Ecto neural progenitor cell (in vitro differentiated cells): ENCODE measurements around the gene UBE2B.
"Not testable (repeated sequence)": the region's sequence is repeated elsewhere in the genome, so short reads cannot be mapped to it uniquely, and the experiment has no call there.

Experiments
- DNase-seq: peaks from one replicate; pipeline ENCODE4 v3.0.0-alpha.2; 2018; ENCODE audit warnings: low spot score

The UBE2B gene

DNA sequence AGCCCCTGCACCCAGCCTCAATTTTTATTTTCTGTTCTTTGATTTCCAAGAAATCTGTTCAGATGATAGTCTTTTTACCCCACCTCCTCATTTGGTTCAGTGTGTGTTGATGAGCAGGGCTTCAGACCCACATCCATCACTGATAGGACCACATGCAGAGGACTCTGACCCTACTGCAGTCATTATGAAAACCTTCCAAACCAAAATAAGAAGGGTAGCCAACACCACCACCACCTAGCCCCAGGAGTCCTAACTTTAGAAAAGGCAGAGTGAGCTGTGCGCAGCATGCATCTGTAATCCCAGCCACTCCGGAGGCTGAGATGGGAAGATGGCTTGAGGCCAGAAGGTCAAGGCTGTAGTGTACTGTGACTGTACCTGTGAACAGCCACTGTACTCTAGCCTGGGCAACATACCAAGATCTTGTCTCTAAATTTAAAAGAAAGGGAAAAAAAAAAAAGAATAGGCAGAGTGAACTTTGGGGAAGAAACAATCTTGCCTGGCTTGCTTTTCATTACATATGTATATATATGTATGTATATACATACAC is 27.3 kb downstream of the UBE2B start:
- DNase-seq = no peak

DNA sequence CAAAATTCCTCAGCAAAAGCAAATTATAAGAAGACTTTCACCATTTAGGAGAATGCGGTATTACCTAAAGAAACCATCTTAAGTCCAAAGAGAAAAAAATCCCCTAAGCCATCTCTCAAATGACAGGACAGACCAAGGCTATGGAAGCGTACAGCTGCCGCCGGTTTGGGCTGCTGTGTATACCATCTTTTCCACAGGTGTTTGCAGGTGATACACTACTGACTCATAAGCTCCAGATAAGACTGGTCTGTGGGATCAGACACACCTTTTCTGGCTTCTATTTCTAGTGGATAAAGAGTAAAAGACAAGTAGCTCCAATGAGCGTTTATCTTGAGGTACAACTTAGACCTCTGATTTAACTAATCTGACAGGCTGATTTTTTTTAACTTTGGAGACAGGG is 32.6 kb downstream of the UBE2B start:
- DNase-seq = no peak

DNA sequence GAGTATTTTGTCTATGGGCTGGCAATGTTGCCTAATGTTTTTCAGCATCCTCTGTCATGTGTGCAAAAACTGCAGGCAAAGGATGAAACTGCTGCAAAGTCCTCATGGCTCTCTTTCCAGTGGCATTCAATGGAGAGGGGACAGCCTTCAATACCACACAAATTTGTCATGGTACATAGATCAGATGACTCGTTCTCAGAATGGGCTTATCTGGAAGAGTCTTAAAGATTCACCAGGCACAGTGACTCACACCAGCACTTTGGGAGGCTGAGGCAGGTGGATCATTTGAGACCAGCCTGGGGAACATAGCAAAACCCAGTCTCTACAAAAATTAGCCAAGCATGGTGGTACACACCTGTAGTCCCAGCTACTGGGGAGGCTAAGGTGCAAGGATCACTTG is 35.0 kb downstream of the UBE2B start:
- no peak for DNase-seq

DNA sequence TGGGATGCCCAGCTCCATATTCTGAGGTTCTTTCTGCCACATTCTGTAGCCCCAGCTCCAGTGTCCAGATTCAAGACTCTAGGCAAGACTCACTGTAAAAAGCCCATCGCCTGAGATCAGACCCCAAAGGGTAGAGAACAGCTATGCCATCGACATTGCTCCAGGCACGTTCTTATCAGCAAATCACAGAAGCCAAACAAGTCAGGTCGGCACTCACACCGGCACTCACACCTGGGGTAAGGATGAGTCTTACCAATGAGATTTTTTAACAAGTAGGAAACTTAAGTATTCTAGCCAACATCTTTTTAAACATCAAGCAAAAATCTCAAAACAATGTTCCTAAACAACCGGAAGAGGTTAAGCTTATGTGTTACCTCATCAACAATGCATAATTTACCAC is 38.0 kb downstream of the UBE2B start:
- DNase-seq = no peak

DNA sequence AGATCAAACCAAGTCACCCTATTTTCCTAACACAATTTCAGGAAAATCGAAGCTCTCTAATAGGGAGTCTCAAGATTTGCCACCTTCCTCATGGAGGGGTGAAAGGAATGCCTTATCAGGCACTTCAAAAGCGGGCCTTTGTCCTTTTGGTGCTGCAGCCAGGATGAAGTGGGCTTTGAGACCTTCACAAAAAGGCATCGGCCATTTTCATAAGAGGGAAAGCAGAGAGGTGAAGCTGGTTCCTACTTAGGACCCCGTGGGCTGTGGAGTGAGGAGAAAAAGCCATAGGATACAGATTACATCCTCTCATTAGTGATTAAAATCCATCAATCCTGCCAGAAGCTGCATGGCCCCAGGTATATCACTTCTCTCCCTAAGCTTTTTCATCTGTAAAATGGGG is 39.5 kb downstream of the UBE2B start:
- DNase-seq = no peak

DNA sequence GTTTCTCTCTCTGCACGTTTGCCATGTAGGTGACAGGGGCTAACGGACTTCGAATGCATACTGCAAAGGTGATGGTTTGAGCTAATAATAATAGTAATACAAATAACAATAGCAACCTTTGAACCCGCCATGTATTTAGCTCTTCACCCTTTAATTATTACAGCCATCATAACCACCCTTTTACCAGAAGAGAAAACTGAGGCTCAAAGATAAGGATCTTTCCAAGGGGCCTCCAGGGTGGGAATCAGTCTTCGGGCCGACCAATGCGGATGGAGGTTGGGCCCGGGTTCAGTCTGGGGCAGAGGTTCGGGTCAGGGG is 39.8 kb downstream of the UBE2B start:
- DNase-seq = no peak

DNA sequence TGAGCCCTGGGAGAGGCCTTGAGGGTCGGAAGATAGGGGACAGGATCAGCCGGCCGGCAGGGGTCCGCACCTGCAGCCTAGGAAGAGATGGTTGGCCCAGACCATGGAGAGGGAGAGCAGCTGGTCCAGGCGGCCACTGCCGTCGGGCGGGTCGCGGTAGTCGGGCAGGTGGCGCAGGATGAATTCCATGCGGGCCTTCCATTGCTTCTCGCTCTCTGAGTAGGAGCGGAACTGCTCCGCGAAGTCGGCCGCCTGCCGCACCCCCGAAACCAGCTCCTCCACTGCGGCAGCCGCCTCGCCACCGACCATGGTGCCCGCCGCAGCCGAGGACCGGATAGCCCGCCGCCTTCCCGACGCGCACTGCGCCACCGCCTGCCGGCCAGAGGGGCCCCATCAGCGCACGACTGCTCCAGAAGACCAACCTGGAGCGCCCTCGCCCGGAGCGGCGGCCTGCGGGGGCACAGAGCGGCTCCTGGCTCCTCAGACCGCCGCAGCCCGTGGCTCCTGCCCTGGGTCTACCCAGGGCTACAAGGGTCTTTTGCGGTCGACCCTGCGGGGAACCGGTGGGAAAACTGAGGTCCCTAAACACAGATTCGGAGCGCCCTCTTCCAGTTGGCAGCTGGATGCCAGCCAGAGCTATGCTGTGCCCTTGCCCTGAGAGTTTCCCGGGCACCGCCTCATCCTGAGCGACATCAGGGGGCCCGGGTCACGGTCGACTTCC is 40.3 kb downstream of the UBE2B start, which contains the start of gene CDKN2AIPNL:
Gene CDKN2AIPNL, minus strand, starts transcription at position 336 of the 721 bp plus-strand sequence. Its CDS starts 27 bp downstream, at position 309.
- peak; percentile 94 for DNase-seq

DNA sequence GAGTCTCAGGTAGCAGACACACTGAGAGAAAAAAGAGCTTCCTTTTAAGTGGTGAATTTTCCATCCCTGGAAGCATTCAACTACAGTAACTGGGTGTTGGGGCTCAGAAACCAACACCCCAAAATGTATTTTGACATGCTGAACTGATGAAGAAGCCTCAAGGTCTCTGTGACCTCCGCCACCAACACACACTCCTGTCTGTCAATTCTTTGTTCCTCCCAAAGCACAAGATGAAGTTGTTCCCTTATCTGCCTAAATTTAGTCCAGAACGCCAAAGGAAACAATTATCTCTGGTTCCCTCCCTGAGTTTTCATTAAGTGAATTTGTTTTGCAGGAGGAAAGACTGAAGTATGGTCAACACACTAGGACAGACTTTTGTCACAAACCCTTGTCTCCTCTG is 41.7 kb downstream of the UBE2B start:
- DNase-seq = no peak

DNA sequence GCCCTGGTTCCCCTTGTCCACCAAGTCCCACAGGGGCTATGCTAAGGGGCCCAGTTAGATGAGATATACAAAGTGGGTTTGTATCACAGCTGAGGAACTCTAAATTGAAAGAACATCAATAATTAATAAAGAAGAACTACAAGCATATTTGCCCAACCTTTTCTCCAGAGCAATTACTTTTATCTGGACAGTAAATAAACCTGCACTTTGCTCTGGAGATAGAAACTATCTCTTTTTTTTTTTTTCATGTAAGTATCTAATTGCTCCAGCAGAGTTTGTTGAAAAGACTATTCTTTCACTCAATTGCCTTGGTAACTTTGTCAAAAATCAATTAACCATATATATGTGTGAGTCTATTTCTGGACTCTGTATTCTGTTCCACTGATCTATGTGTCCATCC is 46.3 kb downstream of the UBE2B start:
- no peak for DNase-seq

DNA sequence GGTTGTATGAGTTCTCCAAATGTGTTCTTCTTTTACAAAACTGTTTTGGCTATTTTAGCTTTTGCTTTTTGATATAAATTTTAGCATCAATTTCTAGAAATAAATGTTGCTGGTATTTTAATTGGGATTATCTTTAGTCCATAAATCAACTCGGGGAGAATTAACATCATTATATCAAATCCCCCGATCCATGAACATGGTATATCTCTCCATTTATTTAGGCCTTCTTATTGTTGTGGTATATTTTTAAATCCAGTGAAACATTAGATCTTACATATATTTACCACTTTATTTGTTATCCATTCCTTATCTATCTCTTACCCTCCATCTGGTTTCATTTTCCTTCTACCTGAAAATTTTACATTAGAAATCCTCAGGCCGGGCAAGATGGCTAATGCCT is 47.6 kb downstream of the UBE2B start:
- DNase-seq = no peak

DNA sequence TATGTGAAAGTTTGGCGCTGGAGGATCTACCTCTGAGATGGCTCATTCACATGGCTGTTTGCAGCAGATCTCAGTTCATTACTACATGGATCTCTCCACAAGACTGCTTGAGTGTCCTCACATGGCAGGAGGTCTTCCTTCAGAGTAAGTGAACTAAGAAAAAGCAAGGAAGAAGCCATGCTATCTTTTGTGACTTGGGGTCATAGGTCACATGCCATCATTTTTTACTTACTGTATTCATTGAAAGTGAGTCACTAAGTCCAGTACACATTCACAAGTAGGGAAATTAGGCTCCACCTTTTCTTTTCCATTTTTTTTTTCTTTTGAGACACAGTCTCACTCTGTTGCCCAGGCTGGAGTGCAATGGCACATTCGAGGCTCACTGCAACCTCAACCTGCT is 49.0 kb downstream of the UBE2B start:
- DNase-seq = no peak

DNA sequence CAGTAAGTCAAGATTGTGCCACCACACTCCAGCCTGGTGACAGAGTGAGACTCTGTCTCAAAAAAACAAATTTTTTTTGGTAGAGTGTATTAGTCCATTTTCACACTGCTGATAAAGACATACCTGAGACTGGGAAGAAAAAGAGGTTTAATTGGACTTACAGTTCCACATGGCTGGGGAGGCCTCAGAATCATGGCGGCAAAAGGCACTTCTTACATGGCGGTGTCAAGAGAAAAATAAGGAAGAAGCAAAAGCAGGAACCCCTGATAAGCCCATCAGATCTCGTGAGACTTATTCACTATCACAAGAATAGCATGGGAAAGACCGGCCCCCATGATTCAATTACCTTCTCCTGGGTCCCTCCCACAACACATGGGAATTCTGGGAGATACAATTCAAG is 49.7 kb downstream of the UBE2B start:
- not testable (repeated sequence) for DNase-seq

DNA sequence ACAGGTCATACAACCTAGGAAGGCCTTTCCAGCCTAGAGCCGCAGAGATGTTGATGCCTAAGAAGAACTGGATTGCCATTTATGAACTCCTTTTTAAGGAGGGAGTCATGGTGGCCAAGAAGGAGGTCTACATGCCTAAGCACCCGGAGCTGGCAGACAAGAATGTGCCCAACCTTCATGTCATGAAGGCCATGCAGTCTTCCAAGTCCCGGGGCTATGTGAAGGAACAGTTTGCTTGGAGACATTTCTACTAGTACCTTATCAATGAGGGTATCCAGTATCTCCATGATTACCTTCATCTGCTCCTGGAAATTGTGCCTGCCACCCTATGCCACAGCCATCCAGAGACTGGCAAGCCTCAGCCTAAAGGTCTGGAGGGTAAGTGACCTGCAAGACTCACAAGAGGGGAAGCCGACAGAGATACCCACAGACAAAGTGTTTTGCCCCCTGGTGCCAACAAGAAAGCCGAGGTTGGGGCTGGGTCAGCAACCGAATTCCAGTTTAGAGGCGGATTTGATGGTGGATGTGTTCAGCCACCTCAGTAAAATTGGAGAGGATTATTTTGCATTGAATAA is 51.5 kb downstream of the UBE2B start:
- no peak for DNase-seq

DNA sequence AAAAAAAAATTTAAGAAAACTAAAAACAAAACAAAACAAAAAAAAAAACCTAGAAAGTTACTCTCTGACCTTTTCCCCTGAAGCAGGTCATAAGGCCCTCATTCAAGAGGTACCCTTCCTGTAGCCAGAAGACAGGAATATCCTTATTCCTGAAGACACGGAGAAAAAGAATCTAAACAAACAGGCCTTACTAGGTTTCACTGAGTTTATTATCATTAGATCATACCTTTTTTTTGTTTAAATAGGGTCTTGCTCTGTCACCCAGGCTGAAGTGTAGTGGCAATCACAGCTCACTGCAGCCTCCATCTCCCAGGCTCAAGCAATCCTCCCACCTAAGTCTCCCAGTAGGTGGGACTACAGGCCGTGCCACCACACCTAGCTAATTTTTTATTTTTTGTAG is 52.0 kb downstream of the UBE2B start:
- DNase-seq = no peak

DNA sequence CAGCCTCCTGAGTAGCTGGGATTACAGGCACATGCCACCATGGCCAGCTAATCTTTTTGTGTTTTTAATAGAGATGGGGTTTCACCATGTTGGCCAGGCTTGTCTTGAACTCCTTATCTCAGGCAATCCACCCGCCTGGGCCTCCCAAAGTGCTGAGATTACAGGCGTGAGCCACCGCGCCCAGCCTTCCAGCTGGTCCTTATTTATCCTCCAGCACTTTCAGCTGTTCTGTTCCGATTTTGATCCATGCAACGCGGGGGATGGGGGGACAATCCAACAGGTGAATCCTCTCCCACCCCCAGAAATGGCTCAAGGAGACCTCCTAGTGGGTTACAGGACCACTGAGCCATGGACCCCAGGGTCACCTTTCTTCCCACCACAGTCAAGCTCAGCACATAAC is 55.0 kb downstream of the UBE2B start:
- no peak for DNase-seq

DNA sequence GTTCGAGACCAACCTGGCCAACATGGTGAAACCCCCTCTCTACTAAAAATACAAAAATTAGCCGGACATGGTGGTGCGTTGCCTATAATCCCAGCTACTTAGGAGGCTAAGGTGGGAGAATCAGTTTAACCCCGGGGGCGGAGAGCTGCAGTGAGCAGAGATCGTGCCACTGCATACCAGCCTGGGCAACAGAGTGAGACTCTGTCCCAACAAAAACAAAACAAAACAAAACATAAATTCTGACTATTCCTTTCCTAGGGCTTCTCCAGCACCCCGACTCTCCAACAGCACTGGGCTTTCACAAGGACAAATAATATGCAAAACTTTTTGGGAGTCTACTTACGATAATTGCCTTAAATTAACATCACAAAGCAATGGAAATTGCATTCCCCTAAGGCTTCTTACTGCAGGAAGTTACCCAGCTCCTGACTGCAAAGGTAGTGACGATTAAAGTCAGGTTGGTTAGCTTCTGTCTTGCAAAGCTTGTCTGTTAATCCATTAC is 56.2 kb downstream of the UBE2B start:
- DNase-seq = no peak

DNA sequence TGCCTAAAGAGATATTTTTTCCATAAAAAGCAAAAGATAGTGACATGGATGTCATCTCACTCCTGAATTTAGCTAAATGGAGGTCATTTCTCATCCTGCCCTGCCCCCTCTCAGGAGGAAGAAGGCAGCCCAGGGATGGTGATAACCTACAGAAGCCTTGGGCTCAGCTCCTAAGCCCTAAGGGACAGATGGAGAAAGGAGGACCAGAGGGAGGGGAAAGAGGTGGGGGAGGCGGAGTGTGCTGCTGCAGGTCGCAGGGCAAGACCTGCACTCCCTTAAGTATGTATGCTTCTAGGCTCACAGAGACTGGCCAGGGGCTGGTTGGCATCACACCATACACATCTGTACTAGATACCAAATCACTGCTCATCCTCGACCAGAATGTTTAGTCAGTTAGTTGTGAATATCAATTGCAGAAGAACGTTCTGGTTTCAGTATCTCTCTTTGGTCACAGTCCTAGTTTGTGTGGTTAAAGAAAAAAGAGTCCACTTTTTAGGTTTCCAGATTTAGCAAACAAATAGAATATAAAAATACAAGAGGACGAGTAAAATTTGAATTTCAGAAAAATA is 58.7 kb downstream of the UBE2B start:
- DNase-seq = no peak

DNA sequence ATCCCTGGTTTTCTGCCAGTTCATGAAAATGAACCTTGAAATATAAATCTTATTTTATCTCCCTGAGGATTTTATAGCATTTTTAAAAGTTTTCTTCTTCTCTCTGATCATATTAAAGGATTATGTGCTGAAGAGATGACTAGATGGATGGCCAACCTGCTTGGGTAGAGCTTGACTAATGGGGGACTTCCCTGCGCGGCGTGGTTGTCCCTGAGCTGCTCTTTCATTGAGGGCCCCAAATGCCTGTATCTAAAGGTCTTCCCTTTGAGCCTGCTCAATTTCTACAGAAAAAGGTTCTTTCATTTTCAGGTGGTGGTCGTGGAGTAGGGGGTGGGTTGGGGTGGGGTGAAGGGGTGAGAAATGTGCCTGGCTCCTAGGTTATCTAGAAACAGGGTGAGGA is 60.8 kb downstream of the UBE2B start:
- DNase-seq = no peak

DNA sequence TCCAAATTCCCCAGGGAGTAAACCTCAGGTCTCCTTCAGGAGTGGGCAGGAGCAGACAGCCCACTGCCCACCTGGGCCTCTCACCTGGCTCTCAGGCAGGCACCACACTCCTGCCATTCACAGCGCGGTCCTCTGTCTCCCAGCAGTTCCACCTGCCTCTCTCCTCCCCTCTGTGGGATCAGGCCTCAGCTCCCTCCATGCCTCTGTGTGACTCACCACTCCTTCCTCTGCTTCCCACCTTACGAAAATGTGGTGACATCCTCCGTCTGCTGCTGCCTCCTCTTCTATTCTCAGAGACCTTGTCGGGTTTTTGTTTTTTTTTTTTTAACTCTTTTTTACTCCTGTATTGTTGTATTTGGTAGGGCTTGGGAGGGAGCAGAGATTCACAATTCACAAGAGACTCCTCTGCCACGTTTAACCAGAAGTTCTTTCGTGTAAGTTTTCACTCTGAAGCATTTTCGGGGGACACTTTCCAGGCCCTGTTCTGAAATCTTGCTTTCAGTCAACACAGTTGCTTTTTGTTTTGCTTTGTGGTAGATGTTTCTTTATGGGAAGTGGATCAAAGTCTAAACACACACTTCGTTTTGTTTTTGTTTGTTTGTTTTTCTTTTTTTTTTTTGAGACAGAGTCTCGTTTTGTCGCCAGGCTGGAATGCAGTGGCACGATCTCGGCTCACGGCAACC is 61.4 kb downstream of the UBE2B start:
- DNase-seq = no peak

DNA sequence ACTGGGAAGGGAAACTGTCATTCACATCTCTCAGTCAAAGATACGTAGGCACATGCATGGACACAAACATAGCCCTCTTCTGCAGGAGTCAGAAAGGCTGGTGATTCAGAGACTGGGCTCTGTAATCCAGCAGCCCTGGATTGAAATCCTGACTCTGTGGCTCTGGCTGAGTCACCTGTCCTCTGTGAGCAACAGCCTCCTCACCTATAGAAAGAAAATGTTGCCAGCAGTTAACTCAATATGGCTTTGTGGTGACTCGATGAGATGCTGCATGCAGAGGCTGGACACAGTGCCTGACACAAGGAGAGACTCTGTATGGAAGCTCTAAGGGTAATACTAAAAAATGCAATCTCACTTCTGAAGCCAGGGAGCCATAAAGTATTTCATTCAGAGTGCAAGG is 64.2 kb downstream of the UBE2B start:
- DNase-seq = no peak

DNA sequence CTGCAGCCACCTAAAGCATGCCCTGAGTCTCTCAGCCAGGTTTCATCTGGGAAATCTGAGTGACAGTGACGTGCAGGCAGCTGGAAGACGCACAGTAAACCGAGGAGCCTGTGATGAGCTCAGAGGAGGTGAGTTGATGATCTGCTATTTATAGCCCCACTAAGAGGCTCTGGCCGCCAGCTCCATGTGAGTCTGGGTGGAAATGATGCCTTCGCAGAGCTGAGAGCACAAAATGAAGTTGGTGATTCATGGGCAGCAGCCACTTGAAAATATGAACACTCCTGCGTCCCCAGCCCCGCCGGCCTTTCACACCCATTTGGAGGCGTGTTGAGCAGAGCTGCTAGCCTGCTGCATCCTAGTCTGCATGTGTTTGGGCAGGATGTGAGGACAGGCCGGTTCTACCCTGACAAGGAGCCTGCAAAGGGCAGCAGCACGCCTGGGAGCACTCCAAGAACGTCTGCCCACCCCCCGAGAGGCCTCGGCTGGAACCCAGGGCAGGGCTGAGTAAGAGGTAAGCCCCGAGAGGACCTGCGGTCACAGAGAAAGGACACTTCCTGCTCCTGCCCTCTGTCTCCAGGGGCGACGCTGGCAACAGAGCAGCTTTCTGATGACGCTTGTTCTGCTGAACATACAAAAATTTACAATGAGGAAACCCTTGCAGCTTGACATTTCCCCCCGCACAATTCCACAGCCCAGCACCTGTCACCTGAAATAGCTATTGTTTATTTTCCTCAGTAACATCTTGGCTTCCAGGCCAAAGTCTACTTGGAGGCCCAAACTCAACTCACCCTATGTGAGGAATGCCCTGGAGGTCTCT is 65.4 kb downstream of the UBE2B start:
- no peak for DNase-seq

DNA sequence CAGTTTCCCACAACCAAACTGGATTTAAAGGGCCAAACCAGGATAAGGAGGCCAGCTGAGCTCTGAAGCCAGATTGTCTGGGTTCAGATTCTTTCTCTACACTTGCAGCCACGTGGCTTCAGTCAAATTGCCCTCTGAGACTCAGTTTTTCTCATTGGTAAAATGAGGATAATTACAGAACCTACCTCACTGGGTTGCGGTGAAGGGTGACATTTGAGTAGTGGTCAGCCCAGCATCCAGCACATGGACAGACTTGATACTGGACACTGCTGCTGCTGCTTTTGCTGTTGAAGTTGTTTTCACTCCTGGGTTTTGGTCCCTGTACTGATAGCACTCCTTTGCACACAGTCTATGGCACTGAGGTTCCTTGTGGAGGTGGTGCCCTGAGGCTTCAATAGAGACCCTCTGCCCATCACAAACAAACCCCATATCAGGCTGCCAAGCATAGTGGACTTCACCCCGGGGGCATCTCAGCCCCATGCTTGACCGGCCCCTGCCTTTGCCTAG is 66.0 kb downstream of the UBE2B start:
- no peak for DNase-seq
